ENCODE results near the gene SIAE. TPM values are rescaled to one million over a fixed set of nuclear protein-coding genes. Genes with fewer than 3 reads are reported as not detected.
A peak's percentile ranks its signal among the peaks of the same experiment; 100 is the strongest.

SIAE gene
- total RNA-seq, 1 experiment from 2014 or later: 5.6 TPM

DNA sequence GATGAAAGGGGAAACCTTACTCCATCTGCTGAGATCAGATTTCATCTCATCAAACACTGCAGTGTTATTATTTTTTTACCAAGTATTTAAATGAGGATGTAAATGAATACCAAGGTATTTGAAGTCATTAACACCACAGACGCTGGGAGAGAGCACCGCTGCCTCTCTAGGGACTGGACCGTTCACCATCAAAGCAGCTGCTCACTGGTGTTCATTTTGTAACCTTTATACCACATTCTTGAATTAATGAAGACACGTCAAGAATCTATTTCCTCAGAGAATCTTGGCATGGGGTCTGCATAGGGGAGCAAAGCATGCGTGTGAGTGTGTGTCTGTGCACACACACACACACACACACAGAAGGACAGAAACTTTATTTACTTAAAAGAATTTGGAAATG is 15.6 kb downstream of the SIAE start:
- no peak overlapping the region for H4K91ac ChIP-seq (ENCODE audit: insufficient read length, low read depth, low read length)
- no peak for DNase-seq

More for the DNA sequence above, 15.6 kb downstream of the SIAE start:
- Histone ChIP-seq H2BK12ac (ENCODE audit: insufficient read length, low read depth, low read length) (no peak overlapping the region), H3K4me1 (ENCODE audit: insufficient read depth, low read length) (peaks cover 4% of the 10 kb centered on the region; the same call in 1 of the 2 replicates), H2BK5ac (ENCODE audit: insufficient read length, low read length) (no peak overlapping the region), H3K23me2 (ENCODE audit: insufficient read length, low read depth, low read length, poor library complexity, severe bottlenecking) (no peaks in the 10 kb centered on the region), H2BK120ac (ENCODE audit: low read depth, low read length, poor library complexity, severe bottlenecking) (no peak overlapping the region), H3K18ac (ENCODE audit: insufficient read length, low read depth, low read length) (no peak overlapping the region), H3K79me1 (ENCODE audit: insufficient read depth, low read depth, low read length, poor library complexity, severe bottlenecking) (no peaks in the 10 kb centered on the region), H4K5ac (ENCODE audit: insufficient read length, low read depth, low read length) (no peak overlapping the region), H3K56ac (ENCODE audit: insufficient read length, low read depth, low read length) (no peak overlapping the region), H2BK15ac (ENCODE audit: low read depth, low read length) (no peak overlapping the region), H3K14ac (ENCODE audit: insufficient read depth, low read length) (no peak overlapping the region), H3T11ph (ENCODE audit: low read length) (no peak overlapping the region), H2AFZ (ENCODE audit: low read length) (no peak overlapping the region), H3K4ac (ENCODE audit: low read depth, low read length) (no peak overlapping the region), H2AK5ac (ENCODE audit: insufficient read length, low read length) (no peak overlapping the region), H3K9ac (ENCODE audit: extremely low read depth, insufficient read length, low read length) (no peak overlapping the region), H4K20me1 (ENCODE audit: control insufficient read depth, insufficient read depth, insufficient read length) (no peaks in the 10 kb centered on the region), H4K8ac (replicated peaks; ENCODE audit: insufficient read length, low read depth, low read length) (no peak overlapping the region), H3K79me2 (ENCODE audit: insufficient read depth, low read length) (no peaks in the 10 kb centered on the region), H3K4me2 (ENCODE audit: insufficient read depth, insufficient read length, low read length) (no peak overlapping the region), H3K23ac (ENCODE audit: insufficient read length, low read depth, low read length) (no peak overlapping the region), H2BK20ac (ENCODE audit: low read depth, low read length, poor library complexity, severe bottlenecking) (no peak overlapping the region), H3K9me3 (ENCODE audit: control insufficient read depth, low read depth, low read length) (no peaks in the 10 kb centered on the region), H3K27ac (ENCODE audit: insufficient read length, low read depth, low read length) (no peak overlapping the region), H3K27me3 (ENCODE audit: insufficient read depth, low read length) (no peaks in the 10 kb centered on the region)
- Mint-ChIP-seq H3K9me3 (no peaks in the 10 kb centered on the region; a peak in 1 of 5 replicates), H3K27me3 (ENCODE audit: low read depth) (0 out of 2 replicates have a peak, but pooled peaks cover 1% of the 10 kb centered on the region), H3K27ac (no peak overlapping the region), H3K36me3 (ENCODE audit: insufficient read depth in 1 of 3, low read depth in 3 of 3) (no peaks in the 10 kb centered on the region; a peak in 1 of 7 replicates), H3K4me1 (peaks cover 18 to 19% of the 10 kb centered on the region in 2 experiments), H3K4me3 (0 out of 5 replicates have a peak overlapping the region, but pooled peaks of 1 of the 2 experiments have one; percentile 3)
- WGBS (ENCODE audit: extremely low coverage, insufficient read length, low lambda C conversion rate): no CpG with 5 or more reads among the region's 5 CpGs
- TF ChIP-seq, protein P1, sequence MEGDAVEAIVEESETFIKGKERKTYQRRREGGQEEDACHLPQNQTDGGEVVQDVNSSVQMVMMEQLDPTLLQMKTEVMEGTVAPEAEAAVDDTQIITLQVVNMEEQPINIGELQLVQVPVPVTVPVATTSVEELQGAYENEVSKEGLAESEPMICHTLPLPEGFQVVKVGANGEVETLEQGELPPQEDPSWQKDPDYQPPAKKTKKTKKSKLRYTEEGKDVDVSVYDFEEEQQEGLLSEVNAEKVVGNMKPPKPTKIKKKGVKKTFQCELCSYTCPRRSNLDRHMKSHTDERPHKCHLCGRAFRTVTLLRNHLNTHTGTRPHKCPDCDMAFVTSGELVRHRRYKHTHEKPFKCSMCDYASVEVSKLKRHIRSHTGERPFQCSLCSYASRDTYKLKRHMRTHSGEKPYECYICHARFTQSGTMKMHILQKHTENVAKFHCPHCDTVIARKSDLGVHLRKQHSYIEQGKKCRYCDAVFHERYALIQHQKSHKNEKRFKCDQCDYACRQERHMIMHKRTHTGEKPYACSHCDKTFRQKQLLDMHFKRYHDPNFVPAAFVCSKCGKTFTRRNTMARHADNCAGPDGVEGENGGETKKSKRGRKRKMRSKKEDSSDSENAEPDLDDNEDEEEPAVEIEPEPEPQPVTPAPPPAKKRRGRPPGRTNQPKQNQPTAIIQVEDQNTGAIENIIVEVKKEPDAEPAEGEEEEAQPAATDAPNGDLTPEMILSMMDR (conservative IDR thresholded peaks at IDR 0.05): no peak
